A549 (cell line): ENCODE results near the gene HSPG2. TPM values are rescaled to one million over a fixed set of nuclear protein-coding genes. Genes with fewer than 3 reads are reported as not detected.
A peak's percentile ranks its signal among the peaks of the same experiment; 100 is the strongest.
"Not testable (repeated sequence)": the region's sequence is repeated elsewhere in the genome, so short reads cannot be mapped to it uniquely, and the experiment has no call there.

Experiments
- ATAC-seq, 2 experiments: fragments of 200-7000 bp in 1 of 2; fragments of >200 bp in 1 of 2; cut with Nextera tagmentation in 1 of 2; cut with Tn5 transposase in 1 of 2; 3 replicates each; pipeline versions ENCODE4 v1.8.0 to v1.9.1; 2018 to 2020; ENCODE audit warnings: mild to moderate bottlenecking in 1 of 2, moderate library complexity in 1 of 2
- CTCF ChIA-PET: fragments of 300-600 bp; sonication (Branson Sonifier 250); formaldehyde crosslinking; extraction: SDS; loops from one replicate; lab custom pipeline; 2021; ENCODE audit warnings: antibody characterized with exemption, inconsistent platforms; lab: Yijun Ruan, JAX
- POLR2A ChIA-PET: fragments of 350-600 bp; formaldehyde crosslinking; extraction: SDS; loops from one replicate; lab custom pipeline; 2021; ENCODE audit warnings: antibody characterized with exemption, inconsistent platforms; lab: Yijun Ruan, JAX
- DNase-seq, 2 experiments: peaks; one replicate each; pipeline versions ENCODE4 v3.0.0 to v3.0.0-alpha.2; 2011 to 2016; ENCODE audit warnings: low read depth in 1 of 2, low spot score in 1 of 2
- FAIRE-seq: peaks from 2 replicates; lab custom pipeline; 2011; peaks lifted over from hg19 to GRCh38; lab: Jason Lieb, UNC
- H3K27ac ChIP-seq, 2 experiments: fragments of >200 bp; sonication (Bioruptor Twin); formaldehyde crosslinking; 3 replicates each; pipeline ENCODE4 v1.5.1; 2016 to 2017
- H3K4me1 ChIP-seq: fragments of >200 bp; sonication (Bioruptor Twin); formaldehyde crosslinking; 3 replicates; pipeline ENCODE4 v1.6.1; 2016
- H3K4me2 ChIP-seq: fragments of >200 bp; sonication (Bioruptor Twin); formaldehyde crosslinking; 3 replicates; pipeline ENCODE4 v1.6.1; 2016
- H3K4me3 ChIP-seq: fragments of >200 bp; sonication (Bioruptor Twin); formaldehyde crosslinking; 3 replicates; pipeline ENCODE4 v1.5.1; 2016
- H3K9me3 ChIP-seq: fragments of >200 bp; sonication (Bioruptor Twin); formaldehyde crosslinking; 3 replicates; pipeline ENCODE4 v1.6.1; 2016
- JUN ChIP-seq, 2 experiments: fragments of >200 bp; sonication (Bioruptor Twin); formaldehyde crosslinking; IDR thresholded peaks; 2 replicates in 1 of 2; 3 replicates in 1 of 2; pipeline ENCODE4 v1.6.1; 2016 to 2017
- JUNB ChIP-seq: fragments of >200 bp; sonication (Bioruptor Twin); formaldehyde crosslinking; IDR thresholded peaks from 2 replicates; pipeline ENCODE4 v1.6.1; 2016
- POLR2A ChIP-seq: IDR thresholded peaks from 2 replicates; pipeline ENCODE4 v1.6.1; 2012; ENCODE audit warnings: mild to moderate bottlenecking, low read length
- WGBS: methylation state at CpG from one replicate; pipeline ENCODE4 v1.1.6; 2017; ENCODE audit errors: missing lambda C conversion rate; 5-methylcytosine and 5-hydroxymethylcytosine counted together
- polyA minus RNA-seq: library from RNA; depleted of rRNA, polyadenylated mRNA; stranded (reverse); fragments of >200 nt; gene quantifications from 2 replicates; pipeline ENCODE4 v1.2.3, GENCODE V29; 2011; rRNA and poly(A)+ RNA removed
- polyA plus RNA-seq, 4 experiments: library from polyadenylated mRNA; depleted of rRNA in 3 of 4; stranded (reverse); fragments of >200 nt; fragmentation: RNase III in 1 of 4; extraction: RNeasy Plus Mini Kit Qiagen cat#74134 plus additional on column Dnase treatment in 1 of 4; gene quantifications; 2 replicates in 3 of 4; 3 replicates in 1 of 4; pipeline ENCODE4 v1.2.3, GENCODE V29; 2011 to 2017
- TF ChIP-seq, protein P1 (sequence below): fragments of >200 bp; sonication (Bioruptor Twin); formaldehyde crosslinking; IDR thresholded peaks from 3 replicates; pipeline ENCODE4 v1.5.1; 2016

Gene HSPG2
- polyA plus RNA-seq (2011; rRNA removed), result 7.0 and 8.3 TPM in 2 replicates
- polyA plus RNA-seq (2012; cell fraction: cytosol; rRNA removed), result 26.3 and 36.6 TPM in 2 replicates
- polyA plus RNA-seq (2012; cell fraction: nucleus; rRNA removed), result 187 and 265 TPM in 2 replicates
- polyA plus RNA-seq (2017; fragmentation: RNase III; extraction: RNeasy Plus Mini Kit Qiagen cat#74134 plus additional on column Dnase treatment), result 42.7 to 51.6 TPM (median 43.5 TPM) in 3 replicates
- polyA minus RNA-seq, result 16.1 and 26.1 TPM in 2 replicates

DNA sequence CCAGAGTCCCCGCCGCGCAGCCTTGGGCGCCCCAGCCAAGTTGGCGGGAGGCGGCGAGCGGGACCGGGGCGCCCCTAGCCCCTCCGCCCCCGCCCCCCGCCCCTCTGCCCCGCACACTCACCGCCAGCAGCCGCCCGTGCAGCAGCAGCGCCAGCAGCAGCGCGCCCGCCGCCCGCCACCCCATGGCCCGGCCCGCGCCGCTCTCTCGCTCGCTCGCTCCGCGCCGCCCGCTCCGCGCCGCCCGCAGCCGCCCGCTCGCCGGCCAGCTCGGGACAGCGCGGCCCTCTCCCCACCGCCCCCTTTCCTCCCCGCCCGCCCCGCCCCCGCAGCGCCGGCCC, at the start of gene HSPG2:
HSPG2 (minus strand) TSS at position 277 of the 338 bp plus-strand sequence; CDS start at position 184, 93 bp downstream.
- Histone ChIP-seq H3K4me3 (peak within 1 kb of the TSS; percentile 76), H3K27ac (peak within 1 kb of the TSS; percentile 98 to 100), H3K9me3 (no peaks in the 10 kb centered on the region), H3K4me2 (peak within 1 kb of the TSS; percentile 92), H3K4me1 (peaks cover 69% of the 10 kb centered on the region)
- TF ChIP-seq JUNB (no peak), POLR2A (peak; percentile 66), JUN (IDR thresholded peaks at IDR 0.05) (peak in 1 of 2 experiments; percentile 61; a peak in 2 of 5 replicates)
- CTCF ChIA-PET, result interaction anchor here (1.0 to 1.8 kb wide), 2 partner anchors 27 to 28 kb away, joined by 4 read pairs; no protein-coding TSS in a partner anchor
- no CpG with 5 or more reads among the region's 52 CpGs for WGBS
- DNase-seq (no peak), FAIRE-seq (no peak), ATAC-seq (peak in 1 of 2 experiments; percentile 28; a peak in 2 of 6 replicates)
- POLR2A ChIA-PET, result interaction anchor here (1.8 kb wide), 1 partner anchor 9 kb away, joined by 5 read pairs; no protein-coding TSS in a partner anchor

DNA sequence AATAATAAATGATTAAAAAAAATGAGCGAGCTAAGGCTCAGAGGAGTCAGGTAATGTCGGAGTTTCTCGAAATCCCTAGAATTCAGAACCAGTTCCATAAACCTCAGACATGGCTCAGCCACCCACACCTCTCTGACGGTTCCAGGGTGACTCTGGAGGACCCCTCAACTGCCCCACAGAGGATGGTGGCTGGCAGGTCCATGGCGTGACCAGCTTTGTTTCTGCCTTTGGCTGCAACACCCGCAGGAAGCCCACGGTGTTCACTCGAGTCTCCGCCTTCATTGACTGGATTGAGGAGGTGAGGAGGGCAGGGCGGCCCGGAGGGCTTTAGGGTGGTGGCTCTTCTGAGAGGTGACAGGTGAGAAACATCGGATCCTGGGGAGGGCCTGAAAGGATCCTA, 49.3 kb upstream of the HSPG2 start:
- WGBS, result 93% methylated on average over 7 of the region's 12 CpGs
- DNase-seq, FAIRE-seq, ATAC-seq, H3K9me3 ChIP-seq, H3K4me3 ChIP-seq, H3K27ac ChIP-seq, POLR2A ChIA-PET, H3K4me1 ChIP-seq, H3K4me2 ChIP-seq: not testable (repeated sequence)
- CTCF ChIA-PET, result interaction anchor here (1.0 kb wide), 1 partner anchor 37 kb away, joined by 4 read pairs; no protein-coding TSS in a partner anchor

DNA sequence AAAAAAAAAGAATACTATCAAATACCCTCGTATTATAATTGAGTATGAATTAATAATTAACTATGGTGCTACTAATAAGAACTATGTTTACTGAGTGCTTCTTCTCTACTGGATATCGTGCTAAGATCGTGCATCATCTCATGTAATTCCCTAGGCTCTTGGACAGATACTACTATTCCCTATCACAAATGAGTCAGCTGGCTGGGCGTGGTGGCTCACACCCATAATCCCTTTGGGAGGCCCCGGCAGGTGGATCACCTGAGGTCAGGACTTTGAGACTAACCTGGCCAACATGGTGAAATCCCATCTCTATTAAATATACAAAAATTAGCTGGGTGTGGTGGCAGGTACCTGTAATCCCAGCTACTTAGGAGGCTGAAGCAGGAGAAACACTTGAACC, 48.8 kb upstream of the HSPG2 start:
- 0% methylated on average over 1 of the region's 5 CpGs for WGBS
- not testable (repeated sequence) for H3K4me1 ChIP-seq, DNase-seq

DNA sequence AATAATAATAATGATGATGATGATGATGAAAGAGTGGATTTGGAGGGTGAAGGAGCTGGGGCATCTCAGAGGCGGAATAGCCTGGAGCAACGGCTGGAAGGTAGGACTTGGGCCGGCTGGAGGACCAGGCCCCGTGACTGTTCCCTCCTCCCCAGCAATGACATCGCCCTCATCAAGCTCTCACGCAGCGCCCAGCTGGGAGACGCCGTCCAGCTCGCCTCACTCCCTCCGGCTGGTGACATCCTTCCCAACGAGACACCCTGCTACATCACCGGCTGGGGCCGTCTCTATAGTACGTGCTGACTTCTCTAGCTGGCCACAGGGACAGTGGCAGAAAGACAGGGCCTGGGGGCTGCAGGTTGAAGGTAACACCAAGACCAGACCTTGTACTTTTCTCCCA, 46.4 kb upstream of the HSPG2 start:
- H3K4me2 ChIP-seq, FAIRE-seq, DNase-seq, H3K27ac ChIP-seq, H3K4me3 ChIP-seq, H3K4me1 ChIP-seq, CTCF ChIA-PET, H3K9me3 ChIP-seq, POLR2A ChIA-PET, ATAC-seq: not testable (repeated sequence)
- WGBS, result 68% methylated on average over 5 of the region's 15 CpGs

More for the DNA sequence above, 48.8 kb upstream of the HSPG2 start:
- CTCF ChIA-PET, result interaction anchor here (1.0 kb wide), 1 partner anchor 37 kb away, joined by 4 read pairs; no protein-coding TSS in a partner anchor
- POLR2A ChIA-PET, FAIRE-seq, H3K4me3 ChIP-seq, H3K27ac ChIP-seq, H3K9me3 ChIP-seq, H3K4me2 ChIP-seq, ATAC-seq: not testable (repeated sequence)

DNA sequence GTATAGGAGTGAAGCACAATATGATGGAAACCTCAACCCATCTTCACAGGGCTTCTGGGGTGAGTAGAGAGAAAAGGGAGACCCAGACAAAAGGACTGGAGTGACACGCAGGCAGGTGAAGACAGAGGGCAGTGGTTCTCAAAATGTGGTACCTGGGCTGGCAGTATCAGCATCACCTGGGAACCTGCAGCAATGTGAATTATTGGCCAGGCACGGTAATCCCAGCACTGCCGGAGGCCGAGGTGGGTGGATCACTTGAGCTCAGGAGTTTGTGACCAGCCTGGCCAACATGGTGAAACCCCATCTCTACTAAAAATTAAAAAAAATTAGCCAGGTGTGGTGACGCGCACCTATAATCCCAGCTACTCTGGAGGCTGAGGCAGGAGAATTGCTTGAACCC, 45.0 kb upstream of the HSPG2 start:
- FAIRE-seq, H3K9me3 ChIP-seq, H3K4me3 ChIP-seq, ATAC-seq, H3K27ac ChIP-seq, H3K4me1 ChIP-seq, DNase-seq, H3K4me2 ChIP-seq, POLR2A ChIA-PET: not testable (repeated sequence)
- CTCF ChIA-PET, result interaction anchor here (0.9 kb wide), 1 partner anchor 408 kb away, joined by 3 read pairs; no protein-coding TSS in a partner anchor
- WGBS, result 74% methylated on average over 6 of the region's 6 CpGs

DNA sequence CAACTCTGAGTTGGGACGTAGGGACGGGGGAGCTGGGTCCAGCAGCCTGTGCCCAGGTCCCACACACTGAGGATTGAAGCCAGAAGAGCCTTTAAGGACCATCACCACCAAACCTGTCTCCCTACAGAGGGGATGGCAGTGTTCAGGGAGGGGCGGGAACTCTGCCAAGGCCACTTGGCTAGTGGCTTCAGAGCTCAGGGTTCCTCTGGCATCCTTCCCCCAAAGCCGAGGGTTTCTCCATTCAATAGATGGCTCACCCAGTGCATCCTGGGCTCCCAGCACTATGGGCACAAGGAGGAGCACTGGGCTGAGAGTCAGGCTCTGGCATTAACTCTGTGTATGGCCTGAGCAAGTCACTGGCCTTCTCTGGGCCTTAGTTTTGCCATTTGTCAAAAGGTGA, 44.1 kb upstream of the HSPG2 start:
- H3K4me3 ChIP-seq, H3K4me2 ChIP-seq, DNase-seq, ATAC-seq, POLR2A ChIA-PET, H3K27ac ChIP-seq, FAIRE-seq, H3K9me3 ChIP-seq, H3K4me1 ChIP-seq: not testable (repeated sequence)
- CTCF ChIA-PET, result interaction anchor here (1.0 kb wide), 1 partner anchor 19 kb away, joined by 3 read pairs; no protein-coding TSS in a partner anchor
- 89% methylated on average over 1 of the region's 4 CpGs for WGBS

DNA sequence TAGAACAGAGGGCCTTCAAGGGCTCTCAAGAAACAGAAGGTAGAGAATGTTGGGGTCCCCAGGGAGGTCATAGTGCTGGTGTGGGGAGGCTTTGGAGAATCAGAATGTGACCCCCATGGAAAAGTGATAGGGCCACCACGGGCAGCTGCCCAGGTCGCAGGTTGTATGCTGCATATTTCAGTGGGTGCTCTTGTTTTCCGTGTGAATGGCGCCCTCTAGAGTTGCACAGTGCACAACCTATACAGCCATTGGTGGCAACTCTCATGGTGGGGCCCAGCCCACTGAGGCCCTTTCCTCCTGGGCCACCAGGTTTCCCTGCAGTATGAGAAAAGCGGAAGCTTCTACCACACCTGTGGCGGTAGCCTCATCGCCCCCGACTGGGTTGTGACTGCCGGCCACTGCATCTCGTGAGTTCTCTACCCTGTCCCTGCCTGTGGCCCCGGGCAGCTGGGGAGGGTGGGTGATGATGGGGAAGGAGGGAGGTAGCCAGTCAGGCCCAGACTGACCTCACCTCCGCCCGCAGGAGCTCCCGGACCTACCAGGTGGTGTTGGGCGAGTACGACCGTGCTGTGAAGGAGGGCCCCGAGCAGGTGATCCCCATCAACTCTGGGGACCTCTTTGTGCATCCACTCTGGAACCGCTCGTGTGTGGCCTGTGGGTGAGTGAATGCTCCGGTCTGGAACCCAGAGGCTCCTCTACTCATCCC, 43.6 kb upstream of the HSPG2 start:
- TF ChIP-seq, protein P1, sequence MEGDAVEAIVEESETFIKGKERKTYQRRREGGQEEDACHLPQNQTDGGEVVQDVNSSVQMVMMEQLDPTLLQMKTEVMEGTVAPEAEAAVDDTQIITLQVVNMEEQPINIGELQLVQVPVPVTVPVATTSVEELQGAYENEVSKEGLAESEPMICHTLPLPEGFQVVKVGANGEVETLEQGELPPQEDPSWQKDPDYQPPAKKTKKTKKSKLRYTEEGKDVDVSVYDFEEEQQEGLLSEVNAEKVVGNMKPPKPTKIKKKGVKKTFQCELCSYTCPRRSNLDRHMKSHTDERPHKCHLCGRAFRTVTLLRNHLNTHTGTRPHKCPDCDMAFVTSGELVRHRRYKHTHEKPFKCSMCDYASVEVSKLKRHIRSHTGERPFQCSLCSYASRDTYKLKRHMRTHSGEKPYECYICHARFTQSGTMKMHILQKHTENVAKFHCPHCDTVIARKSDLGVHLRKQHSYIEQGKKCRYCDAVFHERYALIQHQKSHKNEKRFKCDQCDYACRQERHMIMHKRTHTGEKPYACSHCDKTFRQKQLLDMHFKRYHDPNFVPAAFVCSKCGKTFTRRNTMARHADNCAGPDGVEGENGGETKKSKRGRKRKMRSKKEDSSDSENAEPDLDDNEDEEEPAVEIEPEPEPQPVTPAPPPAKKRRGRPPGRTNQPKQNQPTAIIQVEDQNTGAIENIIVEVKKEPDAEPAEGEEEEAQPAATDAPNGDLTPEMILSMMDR, result peak; percentile 11; the same call in 1 of the 3 replicates
- CTCF ChIA-PET, result interaction anchor here (0.6 to 1.0 kb wide), 2 partner anchors 18 to 274 kb away, joined by 3 read pairs; no protein-coding TSS in a partner anchor
- H3K9me3 ChIP-seq, FAIRE-seq, POLR2A ChIA-PET, H3K27ac ChIP-seq, H3K4me3 ChIP-seq, H3K4me2 ChIP-seq, DNase-seq, H3K4me1 ChIP-seq: not testable (repeated sequence)
- WGBS, result 0% methylated on average over 2 of the region's 21 CpGs
- ATAC-seq, result peak; percentile 83 to 90

DNA sequence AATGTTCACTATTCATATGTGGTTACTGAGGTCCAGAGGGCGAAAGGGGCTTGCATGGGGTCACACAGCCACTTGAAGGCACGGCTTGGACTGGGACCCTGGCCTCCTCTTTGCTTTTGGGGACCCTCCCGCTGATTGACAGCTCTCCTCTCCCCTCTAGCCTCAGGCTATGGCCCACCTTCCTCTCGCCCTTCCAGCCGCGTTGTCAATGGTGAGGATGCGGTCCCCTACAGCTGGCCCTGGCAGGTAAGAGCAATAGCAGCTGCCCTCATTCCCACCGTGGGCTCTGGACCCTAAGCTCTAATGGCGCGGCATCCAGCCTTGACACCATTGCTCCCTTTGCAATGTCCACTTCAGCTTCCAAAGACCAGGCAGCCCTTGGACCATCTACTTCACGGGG, 41.1 kb upstream of the HSPG2 start:
- H3K4me1 ChIP-seq, ATAC-seq, H3K4me2 ChIP-seq, H3K27ac ChIP-seq, DNase-seq, H3K9me3 ChIP-seq, POLR2A ChIA-PET, H3K4me3 ChIP-seq, FAIRE-seq: not testable (repeated sequence)
- CTCF ChIA-PET, result interaction anchor here (1.3 to 1.7 kb wide), 2 partner anchors 14 to 38 kb away, joined by 3 read pairs; no protein-coding TSS in a partner anchor
- WGBS, result 83% methylated on average over 10 of the region's 11 CpGs

DNA sequence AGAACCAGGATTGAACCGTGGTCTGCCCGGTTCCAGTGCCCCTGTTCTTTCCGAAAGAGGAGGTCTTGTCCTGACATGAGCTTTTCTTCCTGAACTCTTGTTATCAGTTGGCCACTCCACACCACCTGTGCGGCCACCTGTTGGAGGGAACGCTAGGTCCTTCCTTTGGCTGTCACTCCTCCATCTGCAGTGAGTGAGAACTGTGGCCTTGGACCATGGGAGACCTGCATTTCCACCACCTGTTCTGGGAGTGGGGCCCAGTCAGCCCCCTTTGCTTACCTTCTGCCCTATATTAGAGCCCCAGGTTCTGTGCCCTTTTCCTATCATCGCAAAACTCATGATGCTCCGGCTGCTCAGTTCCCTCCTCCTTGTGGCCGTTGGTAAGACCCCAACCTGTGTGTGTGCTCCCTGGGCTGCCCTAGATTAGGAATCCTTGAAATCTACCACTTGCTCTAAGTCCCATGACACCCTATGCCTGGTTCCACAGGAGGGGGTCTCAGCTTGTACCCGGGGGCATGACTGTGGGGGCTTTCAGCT, 39.7 kb upstream of the HSPG2 start, which contains the start of gene CELA3B:
CELA3B (plus strand) TSS at position 320 of the 537 bp plus-strand sequence; CDS start at position 338, 18 bp downstream.
- FAIRE-seq, ATAC-seq, DNase-seq, H3K9me3 ChIP-seq, POLR2A ChIA-PET, H3K4me2 ChIP-seq, H3K4me3 ChIP-seq, H3K27ac ChIP-seq, CTCF ChIA-PET: not testable (repeated sequence)
- WGBS, result 87% methylated on average over 7 of the region's 9 CpGs
- peaks cover 13% of the 10 kb centered on the region; the same call in 2 of the 3 replicates for H3K4me1 ChIP-seq
